Adrenal gland (tissue), 12 donors: ENCODE measurements around the gene DIAPH2. TPM values are rescaled to one million over a fixed set of nuclear protein-coding genes. Genes with fewer than 3 reads are reported as not detected.

ENCODE experiments used
- DNase-seq, 7 donors: peaks; one replicate each; pipeline ENCODE4 v3.0.0-alpha.2; 2019 to 2020
- H3K27ac ChIP-seq, 5 donors: fragments of 200-600 bp; sonication (generic) in 4 of 5; 1 replicate in 3 of 5; 2 replicates in 2 of 5; pipeline versions ENCODE4 v1.5.1 to v1.8.0; 2016 to 2020; ENCODE audit warnings: mild to moderate bottlenecking in 1 of 5
- H3K27me3 ChIP-seq: fragments of 200-600 bp; 2 replicates; pipeline ENCODE4 v1.8.0; 2021
- H3K36me3 ChIP-seq, 2 donors: fragments of 200-600 bp; replicated peaks in 1 of 2; 1 replicate in 1 of 2; 2 replicates in 1 of 2; pipeline versions ENCODE4 v1.5.1 to v1.8.0; 2018 to 2022
- H3K4me1 ChIP-seq, 2 donors: fragments of 200-600 bp; replicated peaks in 1 of 2; 1 replicate in 1 of 2; 2 replicates in 1 of 2; pipeline versions ENCODE4 v1.5.1 to v1.8.0; 2018 to 2021
- H3K4me3 ChIP-seq, 4 donors: fragments of 200-600 bp; sonication (generic) in 3 of 4; one replicate each; pipeline ENCODE4 v1.5.1; 2016 to 2018
- H3K9me3 ChIP-seq, 3 donors: fragments of 200-600 bp; sonication (generic) in 1 of 3; replicated peaks in 1 of 3; 1 replicate in 2 of 3; 2 replicates in 1 of 3; pipeline versions ENCODE4 v1.5.1 to v1.8.0; 2016 to 2021
- POLR2A ChIP-seq, 2 donors: fragments of 450-650 bp; IDR thresholded peaks; one replicate each; pipeline ENCODE4 v1.6.1; 2017; ENCODE audit warnings: antibody characterized with exemption in 2 of 2, mild to moderate bottlenecking in 2 of 2, moderate library complexity in 1 of 2
- WGBS, 4 donors: extraction: QIAGEN DNeasy Blood & Tissue Kit in 2 of 4; methylation state at CpG; one replicate each; pipeline versions ENCODE4 v1.1.5 to v1.1.7; 2013 to 2017; 5-methylcytosine and 5-hydroxymethylcytosine counted together
- intact Hi-C, 2 donors: fragments of 100-400 bp; cut with DNase I; formaldehyde crosslinking; loops; one replicate each; pipeline versions ENCODE4 v1.14.1 to v1.15.0; 2022 to 2023
- polyA plus RNA-seq, 3 donors: library from polyadenylated mRNA; stranded (reverse); fragments of 200-250 nt in 2 of 3; fragments of 350-450 nt in 1 of 3; fragmentation: Illumina TruSeq in 1 of 3; extraction: RNeasy Lipid Tissue Mini Kit (QIAGEN cat#74804) in 1 of 3; gene quantifications; one replicate each; pipeline ENCODE4 v1.2.3, GENCODE V29; 2013 to 2014
- total RNA-seq, 9 donors: library from RNA; depleted of rRNA in 4 of 9; stranded (reverse); fragments of >200 nt in 4 of 9; fragments of 120-200 nt in 1 of 9; fragmentation: NEBNext Ultra II Directional in 1 of 9; extraction: Animal tissue kit (Norgen Biotek cat#: 25700) in 1 of 9; gene quantifications; one replicate each; pipeline versions ENCODE4 v1.1.0 to v1.2.4, GENCODE V29; 2013 to 2023
- TF ChIP-seq, protein P1 (sequence below), 6 experiments: fragments of 450-650 bp in 4 of 6; fragments of 200-600 bp in 2 of 6; sonication (generic) in 1 of 6; IDR thresholded peaks; 1 replicate in 5 of 6; 2 replicates in 1 of 6; pipeline versions ENCODE4 v1.5.1 to v1.8.0; 2016 to 2021; ENCODE audit warnings: antibody characterized with exemption in 6 of 6, mild to moderate bottlenecking in 2 of 6, moderate library complexity in 1 of 6
- donor health status: healthy with polysubstance abuse.
- donor health status: Bipolar disorder and iron deficiency.
- donor health status: DM: yes; HTN: yes; CAD: no.
- donor health status: DM: no; HTN: no; CAD: no.
- donor health status: DM: no; HTN: no; CAD: no.
- donor health status: DM: yes; HTN: yes; CAD: no.

The DIAPH2 gene
- total and polyA plus RNA-seq, 12 donors = 3.2 to 33.3 (median 12.3) TPM

DNA sequence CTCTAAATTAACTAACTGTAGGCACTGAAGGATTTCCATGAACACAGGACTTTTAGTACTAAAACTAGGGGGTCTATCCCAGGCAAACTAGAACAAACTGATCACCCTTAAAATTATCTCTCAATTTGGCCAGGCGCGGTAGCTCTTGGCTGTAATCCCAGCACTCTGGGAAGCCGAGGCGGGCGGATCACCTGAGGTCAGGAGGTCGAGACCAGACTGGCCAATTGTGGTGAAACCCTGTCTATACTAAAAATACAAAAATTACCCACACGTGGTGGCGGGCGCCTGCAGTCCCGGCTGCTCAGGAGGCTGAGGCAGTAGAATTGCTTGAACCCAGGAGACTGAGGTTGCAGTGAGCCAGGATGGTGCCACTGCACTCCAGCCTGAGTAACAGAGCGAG, 635.7 kb downstream of the DIAPH2 start:
- 79 to 94% (median 90%) methylated on average over 9 to 11 of the region's 11 CpGs for WGBS, 4 donors
- Histone ChIP-seq H3K9me3 (no peaks in the 10 kb centered on the region), H3K4me1 (no peaks in the 10 kb centered on the region), H3K27ac (no peak overlapping the region), H3K4me3 (no peak overlapping the region), H3K27me3 (no peaks in the 10 kb centered on the region), H3K36me3 (no peaks in the 10 kb centered on the region)
- intact Hi-C loops = no loop called here
- TF ChIP-seq, protein P1, sequence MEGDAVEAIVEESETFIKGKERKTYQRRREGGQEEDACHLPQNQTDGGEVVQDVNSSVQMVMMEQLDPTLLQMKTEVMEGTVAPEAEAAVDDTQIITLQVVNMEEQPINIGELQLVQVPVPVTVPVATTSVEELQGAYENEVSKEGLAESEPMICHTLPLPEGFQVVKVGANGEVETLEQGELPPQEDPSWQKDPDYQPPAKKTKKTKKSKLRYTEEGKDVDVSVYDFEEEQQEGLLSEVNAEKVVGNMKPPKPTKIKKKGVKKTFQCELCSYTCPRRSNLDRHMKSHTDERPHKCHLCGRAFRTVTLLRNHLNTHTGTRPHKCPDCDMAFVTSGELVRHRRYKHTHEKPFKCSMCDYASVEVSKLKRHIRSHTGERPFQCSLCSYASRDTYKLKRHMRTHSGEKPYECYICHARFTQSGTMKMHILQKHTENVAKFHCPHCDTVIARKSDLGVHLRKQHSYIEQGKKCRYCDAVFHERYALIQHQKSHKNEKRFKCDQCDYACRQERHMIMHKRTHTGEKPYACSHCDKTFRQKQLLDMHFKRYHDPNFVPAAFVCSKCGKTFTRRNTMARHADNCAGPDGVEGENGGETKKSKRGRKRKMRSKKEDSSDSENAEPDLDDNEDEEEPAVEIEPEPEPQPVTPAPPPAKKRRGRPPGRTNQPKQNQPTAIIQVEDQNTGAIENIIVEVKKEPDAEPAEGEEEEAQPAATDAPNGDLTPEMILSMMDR (IDR thresholded peaks at IDR 0.05) = no peak
- no peak for TF ChIP-seq POLR2A (IDR thresholded peaks at IDR 0.05)
- DNase-seq = no peak

DNA sequence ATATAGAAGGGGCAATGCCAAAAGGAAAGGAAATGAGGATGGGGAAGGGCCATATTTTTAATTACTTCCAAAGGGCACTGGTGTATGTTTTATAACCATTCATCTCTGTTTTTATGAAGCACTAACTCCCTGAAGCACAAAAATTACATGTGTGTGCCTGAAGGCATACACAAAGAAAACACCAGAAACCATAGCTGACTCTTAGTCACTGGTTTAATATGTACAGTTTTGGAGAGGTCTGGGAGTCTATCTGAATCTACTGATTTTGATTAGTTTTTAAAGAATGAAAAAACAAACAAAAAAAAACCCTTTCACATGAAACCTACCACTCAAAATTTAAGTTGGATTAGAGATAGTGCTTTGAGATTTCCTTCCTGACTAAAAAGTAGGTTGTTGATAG, 637.8 kb downstream of the DIAPH2 start:
- TF ChIP-seq POLR2A (IDR thresholded peaks at IDR 0.05) = no peak
- TF ChIP-seq, protein P1 (IDR thresholded peaks at IDR 0.05) = no peak
- H3K4me1 ChIP-seq = no peaks in the 10 kb centered on the region
- no peaks in the 10 kb centered on the region for H3K27me3 ChIP-seq
- no peak overlapping the region for H3K27ac ChIP-seq
- H3K36me3 ChIP-seq = no peaks in the 10 kb centered on the region
- no peak overlapping the region for H3K4me3 ChIP-seq
- H3K9me3 ChIP-seq = no peaks in the 10 kb centered on the region
- intact Hi-C loops = no loop called here
- no peak for DNase-seq

DNA sequence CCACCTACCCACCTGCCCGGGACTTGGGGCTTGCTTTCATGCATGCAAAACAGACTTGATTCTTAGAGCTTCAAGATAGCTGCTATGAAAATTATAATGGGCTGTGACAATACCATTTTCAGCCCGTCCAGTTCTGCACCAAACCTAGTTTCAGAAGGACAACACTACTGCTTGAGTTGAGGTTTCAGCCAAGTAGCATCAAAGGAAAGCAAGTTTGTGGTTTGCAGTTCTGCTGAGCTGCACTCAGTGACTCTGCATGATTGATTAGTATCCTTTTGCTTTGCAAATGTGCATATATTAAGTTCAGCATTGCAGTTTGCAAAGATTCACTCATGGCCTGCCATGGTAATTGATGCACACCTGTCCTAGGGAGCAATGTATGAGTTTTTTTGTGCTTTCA, 641.8 kb downstream of the DIAPH2 start:
- Histone ChIP-seq H3K4me1 (no peaks in the 10 kb centered on the region), H3K9me3 (no peaks in the 10 kb centered on the region), H3K27me3 (no peaks in the 10 kb centered on the region), H3K4me3 (no peak overlapping the region), H3K27ac (no peak overlapping the region), H3K36me3 (no peaks in the 10 kb centered on the region)
- TF ChIP-seq, protein P1 (IDR thresholded peaks at IDR 0.05) = no peak
- no peak for TF ChIP-seq POLR2A (IDR thresholded peaks at IDR 0.05)
- WGBS, 4 donors = 77 to 100% (median 87%) methylated on average over 2 of the region's 2 CpGs
- no peak for DNase-seq
- intact Hi-C loops = no loop called here

DNA sequence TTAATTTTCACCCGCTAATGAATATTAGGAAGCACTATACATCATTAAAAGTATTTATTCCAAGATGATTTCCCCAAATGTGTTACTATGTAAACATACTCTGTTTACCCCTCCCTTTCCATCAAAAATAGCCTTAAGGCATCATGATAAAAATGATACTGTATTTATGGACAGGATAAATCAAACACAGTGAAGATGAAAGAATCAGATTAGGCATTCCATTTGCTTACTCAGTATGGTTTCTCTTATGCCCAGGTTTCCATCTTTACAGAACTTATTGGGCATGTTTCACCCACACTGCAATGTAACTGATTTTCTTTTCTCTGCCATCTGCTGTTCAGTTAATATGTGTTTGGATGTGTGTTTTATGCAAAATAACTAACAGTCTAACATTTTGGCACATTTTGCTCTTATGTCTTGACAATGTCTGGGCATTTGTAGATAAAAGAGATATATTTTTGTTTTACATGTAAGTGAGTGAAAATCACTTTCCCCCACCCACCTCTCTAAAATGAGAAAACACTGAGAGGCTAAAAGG, 644.3 kb downstream of the DIAPH2 start:
- intact Hi-C loops = no loop called here
- DNase-seq = no peak
- Histone ChIP-seq H3K4me3 (no peak overlapping the region), H3K27me3 (no peaks in the 10 kb centered on the region), H3K27ac (no peak overlapping the region), H3K4me1 (no peaks in the 10 kb centered on the region), H3K36me3 (no peaks in the 10 kb centered on the region), H3K9me3 (no peaks in the 10 kb centered on the region)
- 86 to 97% (median 91%) methylated on average over 1 of the region's 1 CpG for WGBS, 4 donors
- TF ChIP-seq POLR2A (IDR thresholded peaks at IDR 0.05) = no peak
- TF ChIP-seq, protein P1 (IDR thresholded peaks at IDR 0.05) = no peak
